HUES6 (cell line): Measurements from ENCODE around the gene NEDD1.

Experiments
- H3K27ac ChIP-seq: 2 replicates; pipeline ENCODE4 v1.7.0; 2013; ENCODE audit warnings: low read depth, mild to moderate bottlenecking, low read length, inconsistent platforms
- H3K27me3 ChIP-seq: 2 replicates; pipeline ENCODE4 v1.6.1; 2013; ENCODE audit warnings: low read length; ENCODE audit not compliant: control insufficient read depth, insufficient read depth
- H3K36me3 ChIP-seq: 2 replicates; pipeline ENCODE4 v1.6.1; 2013; ENCODE audit warnings: low read length; ENCODE audit not compliant: control insufficient read depth, insufficient read depth
- H3K4me1 ChIP-seq: 2 replicates; pipeline ENCODE4 v1.6.1; 2013; ENCODE audit warnings: low read length; ENCODE audit not compliant: control insufficient read depth, insufficient read depth
- H3K4me3 ChIP-seq: 2 replicates; pipeline ENCODE4 v1.5.1; 2013; ENCODE audit warnings: low read depth, low read length
- H3K9ac ChIP-seq: one replicate; pipeline ENCODE4 v1.6.1; 2013; ENCODE audit warnings: mild to moderate bottlenecking, low read length
- H3K9me3 ChIP-seq: 2 replicates; pipeline ENCODE4 v1.6.1; 2013; ENCODE audit warnings: low read depth, low read length; ENCODE audit not compliant: control insufficient read depth, insufficient read depth

NEDD1 gene, protein sequence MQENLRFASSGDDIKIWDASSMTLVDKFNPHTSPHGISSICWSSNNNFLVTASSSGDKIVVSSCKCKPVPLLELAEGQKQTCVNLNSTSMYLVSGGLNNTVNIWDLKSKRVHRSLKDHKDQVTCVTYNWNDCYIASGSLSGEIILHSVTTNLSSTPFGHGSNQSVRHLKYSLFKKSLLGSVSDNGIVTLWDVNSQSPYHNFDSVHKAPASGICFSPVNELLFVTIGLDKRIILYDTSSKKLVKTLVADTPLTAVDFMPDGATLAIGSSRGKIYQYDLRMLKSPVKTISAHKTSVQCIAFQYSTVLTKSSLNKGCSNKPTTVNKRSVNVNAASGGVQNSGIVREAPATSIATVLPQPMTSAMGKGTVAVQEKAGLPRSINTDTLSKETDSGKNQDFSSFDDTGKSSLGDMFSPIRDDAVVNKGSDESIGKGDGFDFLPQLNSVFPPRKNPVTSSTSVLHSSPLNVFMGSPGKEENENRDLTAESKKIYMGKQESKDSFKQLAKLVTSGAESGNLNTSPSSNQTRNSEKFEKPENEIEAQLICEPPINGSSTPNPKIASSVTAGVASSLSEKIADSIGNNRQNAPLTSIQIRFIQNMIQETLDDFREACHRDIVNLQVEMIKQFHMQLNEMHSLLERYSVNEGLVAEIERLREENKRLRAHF

DNA sequence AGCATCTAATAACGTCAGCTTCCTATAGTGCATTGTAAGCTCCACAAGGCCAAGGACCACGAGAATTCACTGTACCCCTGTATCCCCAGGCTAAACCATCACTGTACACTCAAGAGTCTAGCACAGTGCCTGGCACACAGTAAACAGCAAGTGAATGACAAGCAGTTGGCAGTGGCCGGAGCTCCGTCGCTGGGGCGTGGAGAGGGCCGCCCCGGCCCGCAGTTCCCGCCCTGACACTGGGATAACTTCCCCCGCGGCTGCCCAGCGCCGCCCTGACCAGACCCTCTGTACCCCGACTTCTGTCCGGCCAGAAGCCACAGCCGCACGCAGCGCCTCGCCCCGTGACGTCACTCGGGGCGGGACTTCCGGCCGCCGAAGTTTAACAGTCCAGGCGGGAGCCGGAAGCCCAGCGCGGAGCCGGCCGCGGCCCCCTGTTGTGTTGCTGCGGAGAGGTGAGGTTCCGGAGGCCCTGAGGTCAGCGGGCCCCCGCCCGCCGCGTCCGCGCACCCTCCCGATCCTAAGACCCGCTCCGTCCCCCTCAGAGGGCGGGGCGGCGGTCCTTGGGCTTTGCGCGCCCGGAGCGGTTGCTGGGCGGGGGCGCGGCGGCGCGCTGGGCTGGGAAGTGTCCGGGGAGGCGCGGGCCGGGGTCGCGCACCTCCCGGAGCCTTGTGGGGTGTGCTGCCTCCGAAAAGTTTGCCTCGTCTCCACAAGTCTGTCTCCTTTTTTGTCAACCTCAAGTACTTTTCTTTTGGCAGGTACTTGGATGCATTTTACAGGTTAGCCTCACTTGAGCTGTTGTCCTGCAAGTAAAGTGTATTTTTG, at the start of gene NEDD1:
Gene NEDD1 (plus strand): TSS at position 409 of the 822 bp plus-strand sequence. CDS start 2,503 bp downstream, outside the sequence.
- Histone ChIP-seq H3K9me3 (no peaks in the 10 kb centered on the region), H3K36me3 (no peaks in the 10 kb centered on the region), H3K4me1 (peaks cover 30% of the 10 kb centered on the region), H3K9ac (peak within 1 kb of the TSS; percentile 74), H3K27me3 (no peaks in the 10 kb centered on the region), H3K4me3 (peak within 1 kb of the TSS; percentile 86), H3K27ac (peak within 1 kb of the TSS; percentile 62)

DNA sequence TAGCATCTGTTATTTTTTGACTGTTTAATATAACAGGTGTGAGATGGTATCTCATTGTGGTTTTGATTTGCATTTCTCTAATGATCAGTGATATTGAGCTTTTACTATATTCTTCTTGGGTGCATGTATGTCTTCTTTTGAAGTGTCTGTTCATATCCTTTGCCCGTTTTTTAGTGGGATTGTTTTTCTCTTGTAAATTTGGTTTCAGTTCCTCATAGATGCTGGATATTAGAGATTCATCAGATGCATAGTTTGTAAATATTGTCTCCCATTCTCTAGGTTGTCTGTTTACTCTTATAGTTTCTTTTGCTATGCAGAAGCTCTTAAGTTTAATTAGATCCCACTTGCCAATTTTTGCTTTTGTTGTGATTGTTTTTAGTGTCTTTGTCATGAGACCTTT, 48.9 kb upstream of the NEDD1 start:
- Histone ChIP-seq H3K27me3 (no peaks in the 10 kb centered on the region), H3K27ac (no peak overlapping the region), H3K9ac (no peak overlapping the region), H3K4me3 (no peak overlapping the region), H3K9me3 (peaks cover 9% of the 10 kb centered on the region), H3K4me1 (peaks cover 6% of the 10 kb centered on the region), H3K36me3 (no peaks in the 10 kb centered on the region)

DNA sequence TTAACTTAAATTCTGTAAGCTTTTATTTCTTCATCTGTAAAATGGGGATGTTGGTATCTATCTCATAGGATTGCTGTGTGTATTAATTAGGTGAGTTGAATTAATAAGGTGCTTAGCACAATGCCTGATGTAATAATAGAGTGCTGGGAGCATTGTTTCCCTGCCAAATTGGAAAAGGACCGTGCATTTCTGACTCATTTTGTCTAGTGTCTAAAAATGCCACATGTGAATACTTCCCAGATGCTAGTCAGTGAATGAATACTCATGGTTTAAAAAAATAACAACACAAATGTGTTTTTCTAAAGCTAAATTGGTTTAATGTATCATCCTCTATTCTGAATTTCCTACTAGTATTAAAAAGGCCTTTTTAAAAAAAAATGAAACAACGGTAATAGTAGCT, 45.4 kb upstream of the NEDD1 start:
- no peak overlapping the region for H3K9ac ChIP-seq
- peaks cover 6% of the 10 kb centered on the region for H3K4me1 ChIP-seq
- peaks cover 9% of the 10 kb centered on the region for H3K9me3 ChIP-seq
- 0 out of 2 replicates have a peak overlapping the region, but pooled peaks have one; percentile 50 for H3K27ac ChIP-seq
- no peak overlapping the region for H3K4me3 ChIP-seq
- H3K27me3 ChIP-seq, result no peaks in the 10 kb centered on the region
- H3K36me3 ChIP-seq, result no peaks in the 10 kb centered on the region

DNA sequence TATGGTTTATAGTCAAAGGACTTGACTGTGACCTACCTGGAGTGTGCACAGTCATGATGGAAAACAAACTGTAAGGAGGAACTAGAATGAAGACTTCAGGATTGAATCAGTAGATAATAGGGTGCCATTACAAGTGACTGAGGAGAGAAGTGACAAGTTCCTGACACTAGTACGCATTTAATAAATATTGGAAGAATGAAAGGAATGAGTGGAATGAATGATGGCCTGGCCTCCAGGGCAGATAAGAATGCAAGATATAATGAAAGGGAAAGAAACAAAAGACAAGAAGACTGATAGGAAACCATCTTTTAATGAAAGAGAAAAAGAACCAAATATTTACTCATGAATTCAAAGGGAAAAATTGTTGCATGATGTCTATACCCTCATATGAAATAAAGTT, 44.7 kb upstream of the NEDD1 start:
- H3K4me3 ChIP-seq, result no peak overlapping the region
- H3K9ac ChIP-seq, result no peak overlapping the region
- H3K27me3 ChIP-seq, result no peaks in the 10 kb centered on the region
- H3K9me3 ChIP-seq, result peaks cover 3% of the 10 kb centered on the region
- 0 out of 2 replicates have a peak overlapping the region, but pooled peaks have one; percentile 50 for H3K27ac ChIP-seq
- H3K4me1 ChIP-seq, result peaks cover 6% of the 10 kb centered on the region
- no peaks in the 10 kb centered on the region for H3K36me3 ChIP-seq

DNA sequence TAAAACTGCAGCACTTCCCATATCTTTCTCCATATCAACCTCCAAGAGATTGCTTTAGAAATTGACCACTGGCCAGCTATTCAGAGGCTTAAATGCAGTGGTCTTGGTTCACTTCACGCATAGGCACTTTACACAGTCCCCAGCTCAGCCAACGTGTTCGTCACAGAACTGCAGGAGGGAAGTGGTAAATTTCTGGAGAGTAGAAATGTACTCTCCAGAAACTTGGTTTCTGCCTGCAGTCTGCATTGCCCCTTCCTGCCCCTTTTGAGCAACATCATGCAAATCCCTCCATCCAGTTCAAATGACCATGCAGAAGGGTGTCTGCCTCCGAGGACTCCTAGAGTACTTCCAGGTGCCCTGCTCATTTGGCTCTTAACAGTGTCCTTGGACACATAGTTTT, 42.7 kb upstream of the NEDD1 start:
- Histone ChIP-seq H3K9ac (no peak overlapping the region), H3K4me3 (no peak overlapping the region), H3K4me1 (peaks cover 6% of the 10 kb centered on the region), H3K27ac (no peak overlapping the region), H3K36me3 (no peaks in the 10 kb centered on the region), H3K27me3 (no peaks in the 10 kb centered on the region), H3K9me3 (no peaks in the 10 kb centered on the region)

DNA sequence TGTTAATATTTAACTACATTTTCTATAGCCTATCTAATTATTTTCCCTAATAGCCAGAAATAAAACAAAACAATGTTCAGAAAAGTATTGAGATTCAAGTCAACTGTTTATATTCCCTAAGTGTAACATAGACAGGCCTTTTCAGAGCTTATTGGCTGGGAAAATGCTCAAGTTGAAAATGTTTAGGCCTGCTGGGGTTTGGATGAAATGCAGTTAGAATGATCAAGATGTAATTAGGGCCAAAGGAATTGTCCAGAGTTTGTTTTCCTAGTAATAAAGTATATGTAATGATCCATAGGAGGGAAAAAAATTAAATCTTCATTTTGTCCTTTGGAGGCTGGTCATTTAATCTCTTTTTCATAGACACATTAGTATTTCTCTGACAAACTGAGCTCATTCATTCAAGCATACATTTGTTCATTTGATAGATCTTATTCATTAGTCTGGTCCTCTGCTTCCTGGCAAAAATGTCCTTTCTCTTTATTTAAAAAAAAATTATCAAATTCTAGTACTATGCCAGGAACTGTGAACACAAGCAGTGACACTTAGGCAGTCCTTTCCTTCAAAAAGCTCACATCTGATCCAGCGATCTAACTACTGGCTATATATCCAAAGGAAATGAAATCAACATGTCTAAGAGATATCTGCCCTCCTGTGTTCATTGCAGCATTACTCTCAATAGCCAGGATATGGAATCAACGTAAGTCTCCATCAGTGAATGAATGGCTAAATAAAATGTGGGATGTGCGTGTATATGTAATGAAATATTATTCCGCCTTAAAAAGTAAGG, 40.1 kb upstream of the NEDD1 start:
- Histone ChIP-seq H3K4me1 (peaks cover 6% of the 10 kb centered on the region), H3K9ac (no peak overlapping the region), H3K36me3 (no peaks in the 10 kb centered on the region), H3K27ac (no peak overlapping the region), H3K9me3 (no peaks in the 10 kb centered on the region), H3K27me3 (no peaks in the 10 kb centered on the region), H3K4me3 (no peak overlapping the region)

DNA sequence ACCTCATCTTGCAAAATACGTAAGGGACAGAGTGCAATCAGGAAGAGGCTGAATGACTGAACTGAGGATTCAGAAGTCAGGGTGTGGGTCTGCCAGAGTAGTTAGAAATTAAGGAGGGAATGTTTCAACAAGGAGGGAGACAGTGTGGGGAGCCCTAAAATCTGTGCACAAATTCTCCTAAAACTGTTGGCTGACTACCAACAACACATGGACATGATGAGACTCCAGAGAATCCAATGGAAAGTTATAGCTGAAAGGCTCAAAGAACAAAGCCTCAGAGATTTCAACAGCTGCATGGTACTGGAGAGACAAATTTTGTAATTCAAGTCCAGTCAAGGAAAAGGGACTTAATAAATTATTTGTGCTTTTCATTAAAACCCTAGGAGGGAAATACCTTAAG, 36.1 kb upstream of the NEDD1 start:
- no peaks in the 10 kb centered on the region for H3K27me3 ChIP-seq
- H3K27ac ChIP-seq, result no peak overlapping the region

DNA sequence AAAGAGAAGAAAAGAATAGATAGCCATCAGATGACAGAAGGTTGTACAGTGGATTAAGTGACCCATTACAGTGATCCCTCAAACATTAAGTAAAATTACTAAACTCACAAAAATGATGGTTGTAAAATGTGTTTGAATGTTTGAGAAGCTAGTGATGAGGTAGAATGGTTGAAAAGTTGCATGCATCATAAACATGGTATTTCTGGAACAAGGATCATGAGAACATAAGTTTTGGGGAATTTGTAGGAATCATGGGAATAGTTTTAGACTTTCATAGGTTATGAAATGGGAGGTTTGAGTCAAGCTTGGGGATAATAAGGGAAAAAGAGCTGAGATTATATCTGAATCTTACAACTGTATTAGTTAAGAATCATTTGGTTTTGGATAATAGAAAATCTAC, 34.1 kb upstream of the NEDD1 start:
- no peak overlapping the region for H3K4me3 ChIP-seq

More for the DNA sequence above, 36.1 kb upstream of the NEDD1 start:
- Histone ChIP-seq H3K36me3 (no peaks in the 10 kb centered on the region), H3K9ac (no peak overlapping the region), H3K9me3 (no peaks in the 10 kb centered on the region), H3K4me1 (no peaks in the 10 kb centered on the region), H3K4me3 (no peak overlapping the region)

DNA sequence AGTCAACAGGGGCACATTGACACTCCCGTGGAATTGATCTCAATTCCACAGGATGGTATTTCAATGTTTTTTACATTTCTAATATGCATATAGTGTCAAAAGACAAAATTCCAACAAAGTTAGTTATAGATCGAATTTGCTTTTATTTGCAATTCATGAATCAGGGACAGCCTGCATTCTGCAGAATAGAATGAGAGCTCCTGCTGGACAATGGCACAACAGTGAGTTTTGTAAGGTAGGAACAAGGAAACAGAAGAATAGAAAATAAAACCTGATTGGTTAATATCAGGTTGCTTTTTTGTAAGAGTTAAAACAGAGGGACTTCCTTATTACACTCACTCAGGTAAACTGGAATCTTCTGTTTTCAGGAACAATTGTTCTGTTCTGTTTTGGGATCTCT, 32.8 kb upstream of the NEDD1 start:
- H3K27ac ChIP-seq, result no peak overlapping the region
- no peaks in the 10 kb centered on the region for H3K27me3 ChIP-seq
- no peaks in the 10 kb centered on the region for H3K9me3 ChIP-seq

More for the DNA sequence above, 34.1 kb upstream of the NEDD1 start:
- H3K27me3 ChIP-seq, result no peaks in the 10 kb centered on the region
- no peak overlapping the region for H3K27ac ChIP-seq
- H3K4me1 ChIP-seq, result no peaks in the 10 kb centered on the region
- H3K9ac ChIP-seq, result no peak overlapping the region
- H3K9me3 ChIP-seq, result no peaks in the 10 kb centered on the region
- no peaks in the 10 kb centered on the region for H3K36me3 ChIP-seq

DNA sequence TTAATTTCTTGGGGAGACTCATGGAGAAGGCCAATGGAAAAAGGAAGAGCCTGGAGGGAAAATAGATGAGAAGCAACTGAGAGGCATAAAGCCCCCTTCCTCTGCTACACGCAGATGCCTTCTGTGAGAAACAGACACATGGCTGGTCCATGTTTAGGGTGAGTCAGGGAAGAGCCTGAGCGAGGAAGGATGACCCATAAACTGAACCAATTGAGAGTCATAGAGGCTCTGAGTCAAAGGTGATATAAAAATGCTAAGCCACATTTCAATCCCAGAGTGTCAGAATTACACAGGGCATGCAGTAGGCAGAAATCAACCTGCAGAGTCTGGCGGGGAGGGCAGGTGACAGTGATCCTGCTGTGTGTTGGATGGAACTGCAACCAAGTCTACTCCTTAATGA, 30.1 kb upstream of the NEDD1 start:
- Histone ChIP-seq H3K9ac (no peak overlapping the region), H3K36me3 (no peaks in the 10 kb centered on the region), H3K27me3 (no peaks in the 10 kb centered on the region)

More for the DNA sequence above, 32.8 kb upstream of the NEDD1 start:
- H3K4me3 ChIP-seq, result no peak overlapping the region
- H3K9ac ChIP-seq, result no peak overlapping the region
- no peaks in the 10 kb centered on the region for H3K4me1 ChIP-seq
- no peaks in the 10 kb centered on the region for H3K36me3 ChIP-seq

More for the DNA sequence above, 30.1 kb upstream of the NEDD1 start:
- no peak overlapping the region for H3K27ac ChIP-seq
- H3K9me3 ChIP-seq, result no peaks in the 10 kb centered on the region
- no peak overlapping the region for H3K4me3 ChIP-seq
- no peaks in the 10 kb centered on the region for H3K4me1 ChIP-seq
